HepG2 (cell line): Measurements from ENCODE around the gene ANKRD11. TPM values are rescaled to one million over a fixed set of nuclear protein-coding genes. Genes with fewer than 3 reads are reported as not detected.

Experiments used
- DMAP1 ChIP-seq: IDR thresholded peaks from 2 replicates; pipeline ENCODE4 v1.6.1; 2016
- ESRRA ChIP-seq: sonication (generic); formaldehyde crosslinking; IDR thresholded peaks from 2 replicates; pipeline ENCODE4 v1.5.1; 2020; ENCODE audit warnings: mild to moderate bottlenecking, low read depth, missing genetic modification reagents
- FOXK2 ChIP-seq: fragments of 450-650 bp; IDR thresholded peaks from 2 replicates; pipeline ENCODE4 v1.6.1; 2016
- GATA4 ChIP-seq: sonication (generic); IDR thresholded peaks from 2 replicates; pipeline ENCODE4 v1.6.1; 2016; ENCODE audit warnings: antibody characterized with exemption, low read depth, borderline replicate concordance
- LBX2 ChIP-seq: sonication (generic); formaldehyde crosslinking; IDR thresholded peaks from 2 replicates; pipeline ENCODE4 v1.5.0; 2020; ENCODE audit warnings: missing genetic modification reagents, mild to moderate bottlenecking, borderline replicate concordance
- SIX4 ChIP-seq: sonication (generic); formaldehyde crosslinking; IDR thresholded peaks from 2 replicates; pipeline ENCODE4 v1.4.0; 2020; ENCODE audit warnings: missing genetic modification reagents
- SOX6 ChIP-seq, 2 experiments: fragments of 450-650 bp in 1 of 2; sonication (generic) in 1 of 2; formaldehyde crosslinking in 1 of 2; IDR thresholded peaks; 2 replicates each; pipeline versions ENCODE4 v1.4.0 to v1.6.1; 2017 to 2020; ENCODE audit warnings: antibody characterized with exemption in 1 of 2, mild to moderate bottlenecking in 1 of 2, missing genetic modification reagents in 1 of 2
- THAP7 ChIP-seq: sonication (generic); formaldehyde crosslinking; IDR thresholded peaks from 2 replicates; pipeline ENCODE4 v1.8.1; 2023; ENCODE audit warnings: mild to moderate bottlenecking, missing genetic modification reagents
- ZNF225 ChIP-seq: sonication (generic); formaldehyde crosslinking; IDR thresholded peaks from 2 replicates; pipeline ENCODE4 v1.4.0; 2020; ENCODE audit warnings: mild to moderate bottlenecking, missing genetic modification reagents
- ZNF251 ChIP-seq: sonication (generic); formaldehyde crosslinking; IDR thresholded peaks from 2 replicates; pipeline ENCODE4 v1.9.0; 2021; ENCODE audit warnings: mild to moderate bottlenecking, missing genetic modification reagents
- ZNF281 ChIP-seq: sonication (generic); formaldehyde crosslinking; IDR thresholded peaks from 2 replicates; pipeline ENCODE4 v1.4.0; 2020; ENCODE audit warnings: missing genetic modification reagents, borderline replicate concordance
- polyA plus RNA-seq, 8 experiments: library from polyadenylated mRNA; depleted of rRNA in 3 of 8; stranded (reverse) in 7 of 8; unstranded in 1 of 8; fragments of >200 nt; fragmentation: Illumina TruSeq in 4 of 8; extraction: Trizol in 4 of 8; gene quantifications; 2 replicates each; pipeline versions ENCODE4 v1.2.1 to v1.2.3, GENCODE V29; 2011 to 2016; ENCODE audit warnings: low read depth in 4 of 8, missing spikeins in 1 of 8, mixed read lengths in 1 of 8; ENCODE audit not compliant: insufficient read depth in 1 of 8
- total RNA-seq, 5 experiments: library from RNA; depleted of rRNA; stranded (reverse); fragments of >200 nt; fragmentation: Illumina TruSeq; extraction: Trizol; gene quantifications; 2 replicates each; pipeline ENCODE4 v1.2.3, GENCODE V29; 2016; ENCODE audit warnings: low read depth in 1 of 5
- TF ChIP-seq, protein P1 (sequence below), 2 experiments: fragments of 450-650 bp in 1 of 2; sonication (generic) in 1 of 2; formaldehyde crosslinking in 1 of 2; IDR thresholded peaks; 2 replicates each; pipeline versions ENCODE4 v1.6.1 to v1.8.0; 2016 to 2022; ENCODE audit warnings: antibody characterized with exemption in 1 of 2, mild to moderate bottlenecking in 1 of 2, missing genetic modification reagents in 1 of 2
- TF ChIP-seq, protein P2 (sequence below): conservative IDR thresholded peaks from 2 replicates; pipeline ENCODE4 v1.6.1; 2018; ENCODE audit warnings: missing genetic modification reagents
- TF ChIP-seq, protein P3 (sequence below): sonication (generic); formaldehyde crosslinking; IDR thresholded peaks from 2 replicates; pipeline ENCODE4 v1.5.0; 2020; ENCODE audit warnings: mild to moderate bottlenecking, missing genetic modification reagents

ANKRD11 gene
- total and polyA plus RNA-seq, 2 of the 13 experiments (the other 11 are each of a cell fraction or from before 2014, with no cell fraction given) = 21.4 to 38.4 TPM

GRCh38 chr16:89338863-89339262 lies 151.5 kb downstream of the ANKRD11 start (continued):
- TF ChIP-seq, protein P1, sequence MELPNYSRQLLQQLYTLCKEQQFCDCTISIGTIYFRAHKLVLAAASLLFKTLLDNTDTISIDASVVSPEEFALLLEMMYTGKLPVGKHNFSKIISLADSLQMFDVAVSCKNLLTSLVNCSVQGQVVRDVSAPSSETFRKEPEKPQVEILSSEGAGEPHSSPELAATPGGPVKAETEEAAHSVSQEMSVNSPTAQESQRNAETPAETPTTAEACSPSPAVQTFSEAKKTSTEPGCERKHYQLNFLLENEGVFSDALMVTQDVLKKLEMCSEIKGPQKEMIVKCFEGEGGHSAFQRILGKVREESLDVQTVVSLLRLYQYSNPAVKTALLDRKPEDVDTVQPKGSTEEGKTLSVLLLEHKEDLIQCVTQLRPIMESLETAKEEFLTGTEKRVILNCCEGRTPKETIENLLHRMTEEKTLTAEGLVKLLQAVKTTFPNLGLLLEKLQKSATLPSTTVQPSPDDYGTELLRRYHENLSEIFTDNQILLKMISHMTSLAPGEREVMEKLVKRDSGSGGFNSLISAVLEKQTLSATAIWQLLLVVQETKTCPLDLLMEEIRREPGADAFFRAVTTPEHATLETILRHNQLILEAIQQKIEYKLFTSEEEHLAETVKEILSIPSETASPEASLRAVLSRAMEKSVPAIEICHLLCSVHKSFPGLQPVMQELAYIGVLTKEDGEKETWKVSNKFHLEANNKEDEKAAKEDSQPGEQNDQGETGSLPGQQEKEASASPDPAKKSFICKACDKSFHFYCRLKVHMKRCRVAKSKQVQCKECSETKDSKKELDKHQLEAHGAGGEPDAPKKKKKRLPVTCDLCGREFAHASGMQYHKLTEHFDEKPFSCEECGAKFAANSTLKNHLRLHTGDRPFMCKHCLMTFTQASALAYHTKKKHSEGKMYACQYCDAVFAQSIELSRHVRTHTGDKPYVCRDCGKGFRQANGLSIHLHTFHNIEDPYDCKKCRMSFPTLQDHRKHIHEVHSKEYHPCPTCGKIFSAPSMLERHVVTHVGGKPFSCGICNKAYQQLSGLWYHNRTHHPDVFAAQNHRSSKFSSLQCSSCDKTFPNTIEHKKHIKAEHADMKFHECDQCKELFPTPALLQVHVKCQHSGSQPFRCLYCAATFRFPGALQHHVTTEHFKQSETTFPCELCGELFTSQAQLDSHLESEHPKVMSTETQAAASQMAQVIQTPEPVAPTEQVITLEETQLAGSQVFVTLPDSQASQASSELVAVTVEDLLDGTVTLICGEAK (IDR thresholded peaks at IDR 0.05) = no peak
- TF ChIP-seq, protein P1 (CRISPR knock-in tag; IDR thresholded peaks at IDR 0.05) = no peak
- TF ChIP-seq SOX6 (IDR thresholded peaks at IDR 0.05) (no peak), SOX6 (CRISPR knock-in tag; IDR thresholded peaks at IDR 0.05) (peak; percentile 61), GATA4 (no peak), ZNF281 (CRISPR knock-in tag) (no peak), ZNF225 (CRISPR knock-in tag) (no peak), LBX2 (no peak), FOXK2 (no peak), ESRRA (CRISPR knock-in tag) (peak; percentile 82; the same call in 1 of the 2 replicates), THAP7 (no peak), DMAP1 (peak; percentile 67; the same call in 1 of the 2 replicates), ZNF251 (CRISPR knock-in tag) (no peak), SIX4 (CRISPR knock-in tag) (no peak)
- TF ChIP-seq, protein P2, sequence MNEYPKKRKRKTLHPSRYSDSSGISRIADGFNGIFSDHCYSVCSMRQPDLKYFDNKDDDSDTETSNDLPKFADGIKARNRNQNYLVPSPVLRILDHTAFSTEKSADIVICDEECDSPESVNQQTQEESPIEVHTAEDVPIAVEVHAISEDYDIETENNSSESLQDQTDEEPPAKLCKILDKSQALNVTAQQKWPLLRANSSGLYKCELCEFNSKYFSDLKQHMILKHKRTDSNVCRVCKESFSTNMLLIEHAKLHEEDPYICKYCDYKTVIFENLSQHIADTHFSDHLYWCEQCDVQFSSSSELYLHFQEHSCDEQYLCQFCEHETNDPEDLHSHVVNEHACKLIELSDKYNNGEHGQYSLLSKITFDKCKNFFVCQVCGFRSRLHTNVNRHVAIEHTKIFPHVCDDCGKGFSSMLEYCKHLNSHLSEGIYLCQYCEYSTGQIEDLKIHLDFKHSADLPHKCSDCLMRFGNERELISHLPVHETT (CRISPR knock-in tag) = no peak
- TF ChIP-seq, protein P3, sequence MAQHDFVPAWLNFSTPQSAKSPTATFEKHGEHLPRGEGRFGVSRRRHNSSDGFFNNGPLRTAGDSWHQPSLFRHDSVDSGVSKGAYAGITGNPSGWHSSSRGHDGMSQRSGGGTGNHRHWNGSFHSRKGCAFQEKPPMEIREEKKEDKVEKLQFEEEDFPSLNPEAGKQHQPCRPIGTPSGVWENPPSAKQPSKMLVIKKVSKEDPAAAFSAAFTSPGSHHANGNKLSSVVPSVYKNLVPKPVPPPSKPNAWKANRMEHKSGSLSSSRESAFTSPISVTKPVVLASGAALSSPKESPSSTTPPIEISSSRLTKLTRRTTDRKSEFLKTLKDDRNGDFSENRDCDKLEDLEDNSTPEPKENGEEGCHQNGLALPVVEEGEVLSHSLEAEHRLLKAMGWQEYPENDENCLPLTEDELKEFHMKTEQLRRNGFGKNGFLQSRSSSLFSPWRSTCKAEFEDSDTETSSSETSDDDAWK (CRISPR knock-in tag) = no peak
